ENCODE results near the gene CA10. TPM values are rescaled to one million over a fixed set of nuclear protein-coding genes. Genes with fewer than 3 reads are reported as not detected.

Gene CA10
- polyA plus RNA-seq, 1 donor from 2014 or later, result 6.2 TPM

DNA sequence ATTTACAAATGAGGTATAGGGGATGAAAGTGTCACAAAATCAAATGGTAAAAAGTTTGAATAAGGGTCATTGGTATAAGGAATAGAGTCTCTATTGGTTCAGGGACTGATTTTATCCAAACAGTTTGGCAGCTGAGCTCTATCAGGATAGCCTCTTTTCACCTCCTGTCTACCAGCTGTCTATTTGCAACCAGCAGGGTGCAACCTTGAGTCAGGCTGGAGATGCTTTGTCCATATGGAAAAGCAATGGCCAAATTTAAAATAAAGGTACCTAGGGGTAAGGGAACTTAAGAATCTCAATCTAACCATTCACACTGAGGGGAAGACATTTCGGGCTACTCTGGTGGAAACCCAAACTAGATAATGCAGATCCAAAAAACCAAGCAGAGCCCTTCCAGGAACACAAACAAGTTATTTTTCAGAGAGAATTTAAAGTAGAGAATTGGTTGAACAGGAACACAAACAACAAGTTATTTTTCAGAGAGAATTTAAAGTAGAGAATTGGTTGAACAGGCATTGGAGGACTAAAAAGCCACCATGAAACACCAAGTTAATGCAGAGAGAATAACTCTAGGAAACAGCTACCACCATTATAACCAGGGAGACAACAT, 12.6 kb upstream of the CA10 start:
- Histone ChIP-seq H3K27ac (ENCODE audit: low read length) (no peak overlapping the region), H3K36me3 (ENCODE audit: insufficient read depth, low read length) (no peaks in the 10 kb centered on the region), H3F3A (ENCODE audit: insufficient read depth, low read length, poor library complexity, severe bottlenecking) (no peaks in the 10 kb centered on the region), H3K9me2 (ENCODE audit: insufficient read depth, low read length) (no peaks in the 10 kb centered on the region), H3K79me2 (replicated peaks; ENCODE audit: insufficient read depth, low read length) (no peaks in the 10 kb centered on the region), H3K4me3 (ENCODE audit: low read length) (no peak overlapping the region), H2AFZ (ENCODE audit: low read depth, low read length) (no peak overlapping the region), H3K4me2 (ENCODE audit: low read length) (no peak overlapping the region), H3K9ac (ENCODE audit: low read length) (no peak overlapping the region), H3K27me3 (ENCODE audit: insufficient read depth, low read depth, low read length) (no peaks in the 10 kb centered on the region), H3K9me3 (ENCODE audit: low read length) (no peaks in the 10 kb centered on the region), H4K20me1 (ENCODE audit: insufficient read depth) (no peaks in the 10 kb centered on the region)
- TF ChIP-seq POLR2AphosphoS5 (IDR thresholded peaks at IDR 0.05) (no peak), TAF1 (IDR thresholded peaks at IDR 0.05; ENCODE audit: low read depth) (no peak), MXI1 (conservative IDR thresholded peaks at IDR 0.05; ENCODE audit: poor library complexity, severe bottlenecking) (no peak), RAD21 (conservative IDR thresholded peaks at IDR 0.05) (peak; percentile 59), SMC3 (conservative IDR thresholded peaks at IDR 0.05; ENCODE audit: poor library complexity) (peak; percentile 64), EZH2 (IDR thresholded peaks at IDR 0.05; ENCODE audit: borderline replicate concordance, insufficient read depth, low read length, poor library complexity, severe bottlenecking) (no peak), EP300 (conservative IDR thresholded peaks at IDR 0.05; ENCODE audit: poor library complexity, severe bottlenecking) (no peak)
- TF ChIP-seq, protein P1, sequence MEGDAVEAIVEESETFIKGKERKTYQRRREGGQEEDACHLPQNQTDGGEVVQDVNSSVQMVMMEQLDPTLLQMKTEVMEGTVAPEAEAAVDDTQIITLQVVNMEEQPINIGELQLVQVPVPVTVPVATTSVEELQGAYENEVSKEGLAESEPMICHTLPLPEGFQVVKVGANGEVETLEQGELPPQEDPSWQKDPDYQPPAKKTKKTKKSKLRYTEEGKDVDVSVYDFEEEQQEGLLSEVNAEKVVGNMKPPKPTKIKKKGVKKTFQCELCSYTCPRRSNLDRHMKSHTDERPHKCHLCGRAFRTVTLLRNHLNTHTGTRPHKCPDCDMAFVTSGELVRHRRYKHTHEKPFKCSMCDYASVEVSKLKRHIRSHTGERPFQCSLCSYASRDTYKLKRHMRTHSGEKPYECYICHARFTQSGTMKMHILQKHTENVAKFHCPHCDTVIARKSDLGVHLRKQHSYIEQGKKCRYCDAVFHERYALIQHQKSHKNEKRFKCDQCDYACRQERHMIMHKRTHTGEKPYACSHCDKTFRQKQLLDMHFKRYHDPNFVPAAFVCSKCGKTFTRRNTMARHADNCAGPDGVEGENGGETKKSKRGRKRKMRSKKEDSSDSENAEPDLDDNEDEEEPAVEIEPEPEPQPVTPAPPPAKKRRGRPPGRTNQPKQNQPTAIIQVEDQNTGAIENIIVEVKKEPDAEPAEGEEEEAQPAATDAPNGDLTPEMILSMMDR (IDR thresholded peaks at IDR 0.05; ENCODE audit: poor library complexity, severe bottlenecking), result peak; percentile 53
- TF ChIP-seq, protein P2, sequence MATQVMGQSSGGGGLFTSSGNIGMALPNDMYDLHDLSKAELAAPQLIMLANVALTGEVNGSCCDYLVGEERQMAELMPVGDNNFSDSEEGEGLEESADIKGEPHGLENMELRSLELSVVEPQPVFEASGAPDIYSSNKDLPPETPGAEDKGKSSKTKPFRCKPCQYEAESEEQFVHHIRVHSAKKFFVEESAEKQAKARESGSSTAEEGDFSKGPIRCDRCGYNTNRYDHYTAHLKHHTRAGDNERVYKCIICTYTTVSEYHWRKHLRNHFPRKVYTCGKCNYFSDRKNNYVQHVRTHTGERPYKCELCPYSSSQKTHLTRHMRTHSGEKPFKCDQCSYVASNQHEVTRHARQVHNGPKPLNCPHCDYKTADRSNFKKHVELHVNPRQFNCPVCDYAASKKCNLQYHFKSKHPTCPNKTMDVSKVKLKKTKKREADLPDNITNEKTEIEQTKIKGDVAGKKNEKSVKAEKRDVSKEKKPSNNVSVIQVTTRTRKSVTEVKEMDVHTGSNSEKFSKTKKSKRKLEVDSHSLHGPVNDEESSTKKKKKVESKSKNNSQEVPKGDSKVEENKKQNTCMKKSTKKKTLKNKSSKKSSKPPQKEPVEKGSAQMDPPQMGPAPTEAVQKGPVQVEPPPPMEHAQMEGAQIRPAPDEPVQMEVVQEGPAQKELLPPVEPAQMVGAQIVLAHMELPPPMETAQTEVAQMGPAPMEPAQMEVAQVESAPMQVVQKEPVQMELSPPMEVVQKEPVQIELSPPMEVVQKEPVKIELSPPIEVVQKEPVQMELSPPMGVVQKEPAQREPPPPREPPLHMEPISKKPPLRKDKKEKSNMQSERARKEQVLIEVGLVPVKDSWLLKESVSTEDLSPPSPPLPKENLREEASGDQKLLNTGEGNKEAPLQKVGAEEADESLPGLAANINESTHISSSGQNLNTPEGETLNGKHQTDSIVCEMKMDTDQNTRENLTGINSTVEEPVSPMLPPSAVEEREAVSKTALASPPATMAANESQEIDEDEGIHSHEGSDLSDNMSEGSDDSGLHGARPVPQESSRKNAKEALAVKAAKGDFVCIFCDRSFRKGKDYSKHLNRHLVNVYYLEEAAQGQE (IDR thresholded peaks at IDR 0.05; ENCODE audit: borderline replicate concordance), result no peak

DNA sequence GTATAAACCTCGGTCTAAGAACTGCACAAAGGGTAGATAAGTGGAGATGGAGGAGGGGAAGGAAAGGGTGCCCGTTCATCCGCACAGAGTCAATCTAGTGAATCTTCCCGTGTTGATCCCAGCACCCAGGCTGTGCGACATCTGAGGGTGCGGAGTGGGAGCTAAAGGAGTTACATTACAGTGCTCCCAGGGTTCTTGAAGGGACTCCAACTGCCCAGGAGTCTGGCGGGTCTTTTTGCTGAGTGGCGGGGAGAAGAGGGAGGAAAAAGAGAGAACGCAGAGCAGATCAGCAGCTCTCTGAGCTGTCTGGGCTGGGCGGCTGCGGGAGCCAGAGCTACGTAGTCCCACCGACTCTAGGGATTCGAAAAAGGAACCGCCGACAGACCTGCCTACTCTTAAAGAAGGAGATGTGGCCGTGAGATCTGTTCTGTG, 1.6 kb upstream of the CA10 start:
- Histone ChIP-seq H3K79me2 (replicated peaks; ENCODE audit: insufficient read depth, low read length) (no peaks in the 10 kb centered on the region), H3K4me3 (ENCODE audit: low read length) (peak overlapping the region; percentile 84), H3K36me3 (ENCODE audit: insufficient read depth, low read length) (no peaks in the 10 kb centered on the region), H2AFZ (ENCODE audit: low read depth, low read length) (no peak overlapping the region), H3F3A (ENCODE audit: insufficient read depth, low read length, poor library complexity, severe bottlenecking) (no peaks in the 10 kb centered on the region), H4K20me1 (ENCODE audit: insufficient read depth) (no peaks in the 10 kb centered on the region), H3K27ac (ENCODE audit: low read length) (no peak overlapping the region), H3K9me3 (ENCODE audit: low read length) (no peaks in the 10 kb centered on the region), H3K9me2 (ENCODE audit: insufficient read depth, low read length) (no peaks in the 10 kb centered on the region), H3K27me3 (ENCODE audit: insufficient read depth, low read depth, low read length) (peaks cover 82% of the 10 kb centered on the region), H3K4me2 (ENCODE audit: low read length) (peak overlapping the region; percentile 76), H3K9ac (ENCODE audit: low read length) (no peak overlapping the region)
- TF ChIP-seq EZH2 (IDR thresholded peaks at IDR 0.05; ENCODE audit: borderline replicate concordance, insufficient read depth, low read length, poor library complexity, severe bottlenecking) (no peak), RAD21 (conservative IDR thresholded peaks at IDR 0.05) (no peak), SMC3 (conservative IDR thresholded peaks at IDR 0.05; ENCODE audit: poor library complexity) (no peak), EP300 (conservative IDR thresholded peaks at IDR 0.05; ENCODE audit: poor library complexity, severe bottlenecking) (no peak), POLR2AphosphoS5 (IDR thresholded peaks at IDR 0.05) (no peak), MXI1 (conservative IDR thresholded peaks at IDR 0.05; ENCODE audit: poor library complexity, severe bottlenecking) (no peak), TAF1 (IDR thresholded peaks at IDR 0.05; ENCODE audit: low read depth) (no peak)
- TF ChIP-seq, protein P1 (IDR thresholded peaks at IDR 0.05; ENCODE audit: poor library complexity, severe bottlenecking), result no peak
- TF ChIP-seq, protein P2 (IDR thresholded peaks at IDR 0.05; ENCODE audit: borderline replicate concordance), result no peak
